HG02973 (cell line): ENCODE data around the gene GHRH.

ENCODE experiments used
- ATAC-seq: cut with Tn5 transposase; IDR thresholded peaks from one replicate; pipeline ENCODE4 v1.9.1; 2021; ENCODE audit warnings: moderate library complexity; ENCODE audit not compliant: unreplicated experiment

The GHRH gene

DNA sequence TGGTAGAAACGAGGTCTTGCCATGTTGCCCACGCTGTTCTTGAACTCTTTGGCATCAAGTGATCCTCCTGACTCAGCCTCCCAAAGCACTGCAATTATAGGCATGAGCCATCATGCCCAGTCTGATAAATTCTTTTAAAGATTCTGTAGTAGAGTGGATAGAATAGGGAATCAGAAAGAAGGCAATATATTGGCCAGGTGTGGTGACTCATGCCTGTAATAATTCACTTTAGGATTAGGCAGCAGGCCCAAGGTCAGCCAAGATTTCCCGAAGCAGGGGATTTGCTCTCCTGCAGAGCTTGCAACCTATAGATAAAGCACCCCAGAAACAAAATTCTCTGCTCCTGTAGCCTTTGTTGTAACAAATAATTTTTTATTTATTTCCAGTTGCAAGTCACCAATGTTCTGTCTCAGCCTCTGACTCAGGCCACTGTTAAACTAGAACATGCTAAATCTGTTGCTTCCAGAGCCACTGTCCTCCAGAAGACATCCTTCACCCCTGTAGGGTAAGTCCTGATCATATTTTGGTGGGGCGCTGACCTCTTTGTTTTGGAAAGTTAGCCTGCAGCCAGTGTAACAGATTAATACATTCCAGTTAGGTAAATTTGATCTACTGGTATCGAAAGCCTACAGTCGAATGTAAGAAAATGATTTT, 51.8 kb downstream of the GHRH start:
- ATAC-seq, result no peak

DNA sequence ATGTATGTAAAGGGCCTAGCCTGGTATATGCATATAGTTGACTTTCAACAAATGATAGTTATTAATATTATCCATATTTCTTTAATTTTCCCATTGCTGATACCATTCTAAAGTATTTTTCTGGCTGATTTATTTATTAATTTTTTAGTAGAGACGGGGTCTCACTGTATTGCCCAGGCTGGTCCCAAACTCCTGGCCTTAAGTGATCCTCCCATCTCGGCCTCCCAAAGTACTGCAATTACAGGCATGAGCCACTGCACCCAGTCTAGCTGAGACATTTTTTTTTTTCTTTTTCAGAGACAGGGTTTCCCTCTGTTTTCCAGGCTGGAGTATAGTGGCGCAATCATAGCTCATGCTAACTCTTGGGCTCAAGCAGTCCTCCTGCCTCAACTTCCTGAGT, 52.4 kb downstream of the GHRH start:
- ATAC-seq, result no peak

DNA sequence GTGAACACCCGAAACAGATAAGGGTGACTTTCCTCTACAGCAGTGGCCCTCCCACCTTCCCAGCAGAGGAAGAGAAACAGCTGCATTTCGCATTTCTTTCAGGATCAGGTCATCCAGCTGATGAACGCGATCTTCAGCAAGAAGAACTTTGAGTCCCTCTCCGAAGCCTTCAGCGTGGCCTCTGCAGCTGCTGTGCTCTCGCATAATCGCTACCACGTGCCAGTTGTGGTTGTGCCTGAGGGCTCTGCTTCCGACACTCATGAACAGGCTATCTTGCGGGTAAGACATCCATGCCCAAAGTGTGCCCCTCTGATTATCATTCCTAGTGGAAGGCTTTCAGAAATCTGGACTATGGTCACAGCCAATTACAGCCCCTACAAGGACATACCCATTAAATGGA, 54.4 kb downstream of the GHRH start:
- no peak for ATAC-seq

- no peak for ATAC-seq
These were observed 55.8 kb downstream of the GHRH start for GRCh38 chr20:37205794-37206193.

GRCh38 chr20:37205130-37205529, 56.5 kb downstream of the GHRH start:
- no peak for ATAC-seq

DNA sequence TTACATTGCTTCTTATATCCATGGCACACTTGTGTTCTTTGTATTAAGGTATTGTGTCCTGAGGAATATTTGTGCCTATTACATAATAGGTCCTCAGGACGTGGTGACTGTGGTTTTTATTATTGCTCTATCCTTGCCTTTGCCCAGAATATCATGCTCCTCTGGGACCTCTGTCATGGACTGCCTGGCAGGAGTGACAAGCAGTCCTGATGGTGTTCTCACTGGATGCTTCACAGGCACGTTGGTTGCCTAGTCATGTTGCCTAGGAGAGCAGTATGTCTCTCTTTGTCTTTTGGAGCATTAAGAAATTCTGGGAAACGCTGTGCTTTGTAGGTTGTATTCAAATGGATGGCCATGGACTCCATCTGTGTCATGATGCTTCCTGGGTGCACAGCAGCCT, 57.6 kb downstream of the GHRH start:
- no peak for ATAC-seq

GRCh38 chr20:37202267-37202943, 59.2 kb downstream of the GHRH start:
- ATAC-seq, result no peak

- ATAC-seq, result no peak
These were observed 59.8 kb downstream of the GHRH start for GRCh38 chr20:37201827-37202162.
